CD4-positive, alpha-beta memory T cell (primary cell): Measurements from ENCODE around the gene AQP12A. TPM values are rescaled to one million over a fixed set of nuclear protein-coding genes. Genes with fewer than 3 reads are reported as not detected.

ENCODE experiments used
- CTCF ChIA-PET: fragments of 350-600 bp; sonication (Branson Sonifier 250); formaldehyde crosslinking; loops from one replicate; lab custom pipeline; 2021; ENCODE audit warnings: inconsistent platforms; ENCODE audit not compliant: partially characterized antibody; lab: Charles Lee
- POLR2A ChIA-PET: fragments of 350-600 bp; sonication (Branson Sonifier 250); formaldehyde crosslinking; loops from one replicate; lab custom pipeline; 2021; ENCODE audit not compliant: partially characterized antibody; lab: Charles Lee
- DNase-seq, 5 donors: peaks; one replicate each; pipeline versions ENCODE4 v3.0.0 to v3.0.0-alpha.2; 2020 to 2022; ENCODE audit warnings: mixed read lengths in 1 of 5
- H3K27ac ChIP-seq: one replicate; pipeline ENCODE4 v1.7.0; 2013; ENCODE audit warnings: low read depth, low read length
- H3K27me3 ChIP-seq: 2 replicates; pipeline ENCODE4 v1.7.0; 2013; ENCODE audit warnings: mild to moderate bottlenecking, low read length, moderate library complexity; ENCODE audit not compliant: insufficient read depth
- H3K36me3 ChIP-seq: 2 replicates; pipeline ENCODE4 v1.7.0; 2013; ENCODE audit warnings: mild to moderate bottlenecking, low read length, moderate library complexity; ENCODE audit not compliant: insufficient read depth
- H3K4me1 ChIP-seq: 2 replicates; pipeline ENCODE4 v1.7.0; 2013; ENCODE audit warnings: mild to moderate bottlenecking, low read length, moderate library complexity; ENCODE audit not compliant: insufficient read depth
- H3K4me3 ChIP-seq, 2 donors: one replicate each; pipeline ENCODE4 v1.7.0; 2013; ENCODE audit warnings: low read length in 2 of 2, mild to moderate bottlenecking in 1 of 2
- H3K9me3 ChIP-seq, 2 donors: one replicate each; pipeline ENCODE4 v1.7.0; 2013; ENCODE audit warnings: low read length in 2 of 2, control low read depth in 1 of 2; ENCODE audit not compliant: control insufficient read depth in 1 of 2
- H3K27ac Mint-ChIP-seq, 7 donors: one replicate each; pipeline ENCODE4 v1.8.0; 2020 to 2021; ENCODE audit warnings: mixed read lengths in 7 of 7, mild to moderate bottlenecking in 6 of 7, inconsistent platforms in 3 of 7, moderate library complexity in 3 of 7
- H3K27me3 Mint-ChIP-seq, 2 donors: one replicate each; pipeline ENCODE4 v1.8.0; 2020 to 2021; ENCODE audit warnings: mixed read lengths in 2 of 2
- H3K36me3 Mint-ChIP-seq, 2 donors: one replicate each; pipeline ENCODE4 v1.8.0; 2020 to 2021; ENCODE audit warnings: mixed read lengths in 2 of 2, inconsistent platforms in 1 of 2, mild to moderate bottlenecking in 1 of 2
- H3K4me1 Mint-ChIP-seq, 4 donors: one replicate each; pipeline ENCODE4 v1.8.0; 2020 to 2021; ENCODE audit warnings: mixed read lengths in 4 of 4, mild to moderate bottlenecking in 1 of 4
- H3K4me3 Mint-ChIP-seq, 8 donors: one replicate each; pipeline ENCODE4 v1.8.0; 2020 to 2021; ENCODE audit warnings: mixed read lengths in 8 of 8, mild to moderate bottlenecking in 7 of 8, moderate library complexity in 6 of 8, inconsistent platforms in 3 of 8
- H3K9me3 Mint-ChIP-seq, 8 donors: one replicate each; pipeline ENCODE4 v1.8.0; 2020 to 2021; ENCODE audit warnings: mixed read lengths in 8 of 8, mild to moderate bottlenecking in 5 of 8, inconsistent platforms in 3 of 8, moderate library complexity in 1 of 8
- intact Hi-C: fragments of 100-400 bp; cut with micrococcal nuclease; formaldehyde crosslinking; loops from one replicate; pipeline ENCODE4 v1.15.1; 2023
- polyA plus RNA-seq, 2 donors: library from polyadenylated mRNA; unstranded; fragments of 300-500 nt; fragmentation: Illumina TruSeq; gene quantifications; one replicate each; pipeline ENCODE4 v1.2.3, GENCODE V29; 2021
- total RNA-seq, 2 experiments: library from RNA; stranded (reverse); gene quantifications; one replicate each; pipeline ENCODE4 v1.2.3, GENCODE V29; 2021

Gene AQP12A
- total and polyA plus RNA-seq, 4 experiments from 2014 or later: not detected

DNA sequence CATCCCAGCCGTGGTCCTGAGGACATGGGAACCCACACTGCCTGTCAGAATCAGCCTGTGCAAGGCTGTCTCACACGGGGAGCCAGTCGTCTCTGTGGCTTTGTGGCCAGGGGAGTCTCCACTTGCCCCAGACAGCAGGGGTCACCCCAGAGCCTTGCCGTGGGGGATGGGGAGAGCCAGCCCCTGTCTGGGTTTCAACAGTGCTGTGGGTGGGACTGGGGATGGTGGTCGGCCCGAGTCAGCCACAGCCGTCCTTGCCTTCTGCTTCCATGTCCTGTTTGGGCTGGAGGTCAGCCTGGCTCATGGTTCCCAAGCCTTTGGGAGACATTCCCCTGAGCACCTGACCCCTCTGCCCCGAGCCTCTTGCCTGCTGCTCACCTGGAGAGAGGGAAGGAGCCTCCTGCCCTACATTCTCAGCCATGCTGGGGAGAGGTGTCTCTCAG, 46.8 kb upstream of the AQP12A start:
- H3K4me1 ChIP-seq: peaks cover 11% of the 10 kb centered on the region
- DNase-seq: no peak
- H3K4me1 Mint-ChIP-seq: peaks cover 5 to 10% (median 9%) of the 10 kb centered on the region in 4 donors
- H3K36me3 Mint-ChIP-seq: no peaks in the 10 kb centered on the region
- no peaks in the 10 kb centered on the region for H3K9me3 Mint-ChIP-seq
- intact Hi-C loops: no loop called here
- peaks cover 5 to 18% of the 10 kb centered on the region in 2 donors for H3K27me3 Mint-ChIP-seq
- CTCF ChIA-PET: interaction anchor here (1.5 kb wide), 1 partner anchor 131 kb away, joined by 4 read pairs; no protein-coding TSS in a partner anchor
- no peaks in the 10 kb centered on the region for H3K27me3 ChIP-seq
- POLR2A ChIA-PET: no interaction called here
- H3K36me3 ChIP-seq: no peaks in the 10 kb centered on the region
- no peak overlapping the region for H3K4me3 ChIP-seq
- peak overlapping the region in 2 of 7 donors; percentile 17 to 42 for H3K27ac Mint-ChIP-seq
- H3K27ac ChIP-seq: no peak overlapping the region
- no peaks in the 10 kb centered on the region for H3K9me3 ChIP-seq
- no peak overlapping the region for H3K4me3 Mint-ChIP-seq

DNA sequence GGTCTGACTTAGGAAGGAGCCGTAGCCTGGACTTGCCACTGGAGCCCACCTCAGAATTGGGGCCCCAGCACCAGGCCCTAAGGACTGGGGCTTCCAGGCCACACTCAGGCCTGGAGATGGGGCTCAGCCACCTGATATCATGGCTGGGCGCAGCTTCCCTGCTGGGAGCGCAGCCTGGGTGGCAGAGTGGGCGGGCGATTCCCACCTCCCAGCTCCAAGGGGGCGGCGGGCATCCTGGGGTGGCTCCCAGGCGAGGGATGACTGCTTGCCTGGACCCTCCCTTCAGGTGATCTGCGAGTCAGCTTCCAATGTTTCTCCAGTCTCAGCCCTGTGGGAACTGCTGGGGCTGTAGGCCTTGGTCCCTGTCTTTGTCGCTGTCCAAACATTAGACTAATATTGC, 46.3 kb upstream of the AQP12A start:
- H3K9me3 Mint-ChIP-seq: no peaks in the 10 kb centered on the region
- no peak overlapping the region for H3K27ac ChIP-seq
- H3K27me3 ChIP-seq: no peaks in the 10 kb centered on the region
- H3K4me1 Mint-ChIP-seq: peaks cover 5 to 10% (median 9%) of the 10 kb centered on the region in 4 donors
- H3K4me1 ChIP-seq: peaks cover 11% of the 10 kb centered on the region
- POLR2A ChIA-PET: no interaction called here
- H3K4me3 Mint-ChIP-seq: no peak overlapping the region
- H3K27me3 Mint-ChIP-seq: peaks cover 5 to 18% of the 10 kb centered on the region in 2 donors
- DNase-seq: no peak
- H3K27ac Mint-ChIP-seq: peak overlapping the region in 4 of 7 donors; percentile 13 to 95 (median 66)
- H3K9me3 ChIP-seq: no peaks in the 10 kb centered on the region
- CTCF ChIA-PET: no interaction called here
- H3K36me3 ChIP-seq: no peaks in the 10 kb centered on the region
- H3K36me3 Mint-ChIP-seq: no peaks in the 10 kb centered on the region
- H3K4me3 ChIP-seq: peak overlapping the region in 1 of 2 donors; percentile 15
- intact Hi-C loops: no loop called here

DNA sequence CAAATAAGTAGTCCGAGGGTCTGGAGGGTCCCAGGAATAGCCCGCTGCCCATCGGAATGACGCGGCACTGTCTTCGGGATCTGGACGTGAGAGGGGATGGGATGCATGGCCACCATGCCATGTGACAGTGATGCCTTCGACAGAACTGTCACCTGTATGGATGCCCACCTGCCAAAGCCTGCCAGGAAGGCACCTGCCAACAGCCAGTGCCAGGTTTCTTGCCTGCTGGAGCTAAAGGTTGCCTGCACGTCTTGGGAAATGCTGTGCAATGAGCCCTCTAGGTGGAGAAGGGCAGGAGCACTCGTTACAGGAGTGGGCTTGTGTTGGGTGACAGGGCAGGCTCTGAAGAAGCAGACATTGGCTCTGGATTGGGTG, 45.9 kb upstream of the AQP12A start:
- DNase-seq: no peak
- no peaks in the 10 kb centered on the region for H3K9me3 ChIP-seq
- H3K4me1 Mint-ChIP-seq: peaks cover 5 to 10% (median 9%) of the 10 kb centered on the region in 4 donors
- no peaks in the 10 kb centered on the region for H3K9me3 Mint-ChIP-seq
- no peaks in the 10 kb centered on the region for H3K27me3 ChIP-seq
- H3K27ac ChIP-seq: no peak overlapping the region
- peak overlapping the region in 1 of 2 donors; percentile 15 for H3K4me3 ChIP-seq
- H3K27ac Mint-ChIP-seq: peak overlapping the region; percentile 64 to 95 (median 86)
- ChIA-PET CTCF (no interaction called here), POLR2A (interaction anchor here (1.0 kb wide), 1 partner anchor 60 kb away, joined by 3 read pairs; no protein-coding TSS in a partner anchor)
- no peaks in the 10 kb centered on the region for H3K36me3 ChIP-seq
- H3K4me3 Mint-ChIP-seq: peak overlapping the region in 5 of 8 donors; percentile 29 to 81 (median 55)
- H3K27me3 Mint-ChIP-seq: peaks cover 7 to 19% of the 10 kb centered on the region in 2 donors
- intact Hi-C loops: no loop called here
- no peaks in the 10 kb centered on the region for H3K36me3 Mint-ChIP-seq
- peaks cover 11% of the 10 kb centered on the region for H3K4me1 ChIP-seq

DNA sequence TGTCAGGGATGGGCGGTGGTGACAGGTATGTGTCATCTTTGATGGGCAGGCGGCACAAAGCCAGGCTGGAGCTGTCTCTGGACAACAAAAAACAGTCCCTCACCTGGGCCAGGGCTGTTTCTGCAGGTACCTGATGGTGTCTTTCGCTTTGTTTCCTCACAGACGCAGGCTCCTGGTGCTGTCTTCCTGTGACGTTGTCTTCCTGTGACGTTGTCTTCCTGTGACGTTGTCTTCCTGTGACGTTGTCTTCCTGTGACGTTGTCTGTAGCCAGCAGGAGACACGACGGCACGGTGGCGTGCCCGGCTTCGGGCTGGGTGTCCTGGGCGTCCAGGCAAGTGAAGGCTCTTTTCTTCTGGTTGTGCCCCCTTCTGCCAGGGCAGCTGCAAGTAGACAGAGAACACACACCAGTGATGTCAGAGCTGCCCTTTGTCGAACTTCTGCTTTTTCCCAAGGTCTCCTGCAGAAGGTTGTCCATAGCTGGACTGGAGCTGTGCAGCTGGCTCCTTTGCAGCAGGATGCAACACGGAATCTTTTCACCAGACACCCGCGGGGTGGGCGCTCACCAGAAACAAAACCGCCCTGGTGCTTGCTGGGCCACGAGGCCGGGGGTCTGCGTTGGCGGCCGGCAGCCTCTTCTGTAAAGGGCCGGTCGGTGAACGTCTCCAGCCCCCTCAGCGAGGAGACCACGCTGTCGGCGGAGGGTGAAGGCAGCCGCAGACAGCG, 45.3 kb upstream of the AQP12A start:
- DNase-seq: peak; percentile 52 to 74 (median 64)
- Mint-ChIP-seq H3K27ac (peak overlapping the region; percentile 64 to 95 (median 86)), H3K27me3 (peaks cover 11 to 22% of the 10 kb centered on the region in 2 donors), H3K4me3 (peak overlapping the region in 6 of 8 donors; percentile 29 to 81 (median 51)), H3K36me3 (no peaks in the 10 kb centered on the region), H3K4me1 (peaks cover 5 to 10% (median 9%) of the 10 kb centered on the region in 4 donors), H3K9me3 (no peaks in the 10 kb centered on the region)
- no peaks in the 10 kb centered on the region for H3K27me3 ChIP-seq
- no peaks in the 10 kb centered on the region for H3K9me3 ChIP-seq
- H3K27ac ChIP-seq: no peak overlapping the region
- POLR2A ChIA-PET: interaction anchor here (1.0 kb wide), 2 partner anchors 40 to 60 kb away, joined by 3 read pairs; no protein-coding TSS in a partner anchor
- peaks cover 11% of the 10 kb centered on the region for H3K4me1 ChIP-seq
- CTCF ChIA-PET: interaction anchor here (1.0 kb wide), 1 partner anchor 66 kb away, joined by 3 read pairs; no protein-coding TSS in a partner anchor
- H3K4me3 ChIP-seq: peak overlapping the region in 1 of 2 donors; percentile 15
- no peaks in the 10 kb centered on the region for H3K36me3 ChIP-seq
- intact Hi-C loops: no loop called here

DNA sequence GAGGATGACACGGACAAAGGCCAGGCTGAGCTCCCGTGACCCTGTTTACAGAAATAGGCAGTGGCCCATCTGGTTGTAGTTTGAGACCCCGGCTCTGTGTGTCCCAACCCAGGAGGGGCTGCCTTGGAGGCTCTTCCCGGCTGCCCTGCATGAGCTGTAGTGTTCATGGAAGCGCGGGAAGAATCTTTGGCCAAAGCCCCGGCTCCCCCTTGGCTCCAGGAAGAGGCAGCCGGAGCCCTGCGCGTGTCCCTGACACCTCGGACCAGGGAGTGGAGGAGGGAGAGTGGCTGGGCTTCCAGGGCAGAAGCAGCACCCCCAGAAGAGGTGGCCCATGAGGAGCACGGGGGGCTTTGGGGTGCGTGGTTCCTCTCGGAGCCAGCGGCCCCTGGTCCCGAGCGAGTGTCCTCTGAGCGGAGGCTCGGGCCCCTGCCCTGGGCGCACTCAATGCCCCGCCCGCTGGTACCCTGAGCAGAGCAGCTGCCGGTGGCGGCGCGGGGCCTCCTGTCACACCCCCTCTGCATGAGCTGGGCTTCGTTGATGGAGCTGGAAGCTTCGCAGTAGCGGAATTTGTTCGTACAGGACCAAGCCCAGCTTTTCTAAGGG, 44.7 kb upstream of the AQP12A start:
- Mint-ChIP-seq H3K27ac (no peak overlapping the region), H3K4me3 (no peak overlapping the region), H3K36me3 (no peaks in the 10 kb centered on the region), H3K27me3 (peaks cover 11 to 26% of the 10 kb centered on the region in 2 donors), H3K4me1 (peaks cover 5 to 10% (median 9%) of the 10 kb centered on the region in 4 donors), H3K9me3 (peaks cover 0 to 3% (median 0%) of the 10 kb centered on the region in 8 donors)
- intact Hi-C loops: no loop called here
- Histone ChIP-seq H3K36me3 (no peaks in the 10 kb centered on the region), H3K27me3 (no peaks in the 10 kb centered on the region), H3K27ac (no peak overlapping the region), H3K9me3 (no peaks in the 10 kb centered on the region), H3K4me3 (no peak overlapping the region), H3K4me1 (peaks cover 11% of the 10 kb centered on the region)
- no peak for DNase-seq
- CTCF ChIA-PET: interaction anchor here (1.0 kb wide), 1 partner anchor 67 kb away, joined by 3 read pairs; no protein-coding TSS in a partner anchor
- POLR2A ChIA-PET: interaction anchor here (1.0 kb wide), 2 partner anchors 41 to 61 kb away, joined by 3 read pairs; no protein-coding TSS in a partner anchor

DNA sequence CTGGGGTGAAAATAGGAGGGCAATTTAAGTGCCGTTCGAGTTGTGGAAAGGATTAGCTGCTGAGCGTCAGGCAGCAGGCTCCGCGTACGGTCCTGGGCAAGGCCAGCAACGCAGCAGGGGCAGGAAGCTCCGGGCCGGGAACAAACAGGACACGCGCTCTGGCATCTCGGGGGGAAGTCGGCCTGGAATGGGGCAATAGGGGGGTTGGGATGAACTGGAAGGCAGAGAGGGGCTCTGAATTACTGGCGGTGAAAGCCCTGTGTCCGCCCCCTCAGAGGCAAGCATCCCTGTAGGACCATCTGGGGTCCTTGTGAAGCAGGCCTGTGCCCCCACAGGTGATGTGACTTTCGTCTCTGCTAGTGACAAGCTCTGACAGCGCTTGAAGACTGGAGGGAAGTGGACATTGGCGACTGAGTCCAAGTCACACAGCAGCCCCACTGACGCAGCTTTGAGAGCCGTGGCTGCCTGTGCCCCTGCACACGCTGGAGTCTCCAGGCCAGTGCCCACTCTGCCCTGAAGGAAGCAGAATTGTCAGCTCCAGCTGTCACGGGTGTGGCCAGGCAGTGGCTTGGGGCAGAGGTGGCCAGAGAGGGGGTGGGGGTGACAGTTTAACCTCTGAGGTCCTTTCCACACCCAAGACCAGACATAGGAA, 44.0 kb upstream of the AQP12A start:
- Histone ChIP-seq H3K4me3 (no peak overlapping the region), H3K36me3 (no peaks in the 10 kb centered on the region), H3K27ac (no peak overlapping the region), H3K4me1 (peaks cover 11% of the 10 kb centered on the region), H3K27me3 (no peaks in the 10 kb centered on the region), H3K9me3 (no peaks in the 10 kb centered on the region)
- CTCF ChIA-PET: interaction anchor here (1.0 kb wide), 1 partner anchor 68 kb away, joined by 3 read pairs; no protein-coding TSS in a partner anchor
- H3K27me3 Mint-ChIP-seq: peaks cover 11 to 26% of the 10 kb centered on the region in 2 donors
- peaks cover 0 to 3% (median 0%) of the 10 kb centered on the region in 8 donors for H3K9me3 Mint-ChIP-seq
- no peaks in the 10 kb centered on the region for H3K36me3 Mint-ChIP-seq
- H3K27ac Mint-ChIP-seq: peak overlapping the region in 3 of 7 donors; percentile 52 to 77 (median 65)
- H3K4me1 Mint-ChIP-seq: peaks cover 5 to 10% (median 9%) of the 10 kb centered on the region in 4 donors
- POLR2A ChIA-PET: interaction anchor here (1.0 kb wide), 1 partner anchor 41 kb away, joined by 3 read pairs; no protein-coding TSS in a partner anchor
- intact Hi-C loops: no loop called here
- DNase-seq: no peak
- no peak overlapping the region for H3K4me3 Mint-ChIP-seq
